Keratinocyte (primary cell): ENCODE measurements around the gene GGT7. TPM values are rescaled to one million over a fixed set of nuclear protein-coding genes. Genes with fewer than 3 reads are reported as not detected.

ENCODE experiments used
- DNase-seq: peaks from one replicate; pipeline ENCODE4 v3.0.0-alpha.2; 2011; ENCODE audit warnings: low read depth, missing footprints, low spot score
- FAIRE-seq: peaks from 2 replicates; lab custom pipeline; 2011; peaks lifted over from hg19 to GRCh38; lab: Jason Lieb, UNC
- H2AFZ ChIP-seq: 2 replicates; pipeline ENCODE4 v1.6.0; 2012; ENCODE audit warnings: low read length, control low read depth, inconsistent platforms; ENCODE audit not compliant: control insufficient read depth
- H3K27ac ChIP-seq: 2 replicates; pipeline ENCODE4 v1.5.1; 2011; ENCODE audit warnings: low read length; ENCODE audit not compliant: control insufficient read depth, insufficient read depth
- H3K27me3 ChIP-seq: 3 replicates; pipeline ENCODE4 v1.6.0; 2011; ENCODE audit warnings: low read length; ENCODE audit not compliant: control insufficient read depth, insufficient read depth; ENCODE audit errors: extremely low read depth
- H3K36me3 ChIP-seq, 2 experiments: 2 replicates in 1 of 2; 3 replicates in 1 of 2; pipeline ENCODE4 v1.5.1; 2011; ENCODE audit warnings: low read length in 2 of 2, mild to moderate bottlenecking in 1 of 2; ENCODE audit not compliant: control insufficient read depth in 2 of 2, insufficient read depth in 2 of 2; ENCODE audit errors: extremely low read depth in 1 of 2
- H3K4me1 ChIP-seq: 3 replicates; pipeline ENCODE4 v1.5.1; 2011; ENCODE audit warnings: low read length; ENCODE audit not compliant: control insufficient read depth, insufficient read depth; ENCODE audit errors: extremely low read depth
- H3K4me2 ChIP-seq: 3 replicates; pipeline ENCODE4 v1.6.0; 2011; ENCODE audit warnings: low read depth, low read length; ENCODE audit not compliant: control insufficient read depth, insufficient read depth; ENCODE audit errors: extremely low read depth
- H3K4me3 ChIP-seq, 3 experiments: fragments of 200-600 bp in 1 of 3; sonication (generic) in 1 of 3; 2 replicates in 2 of 3; 3 replicates in 1 of 3; pipeline ENCODE4 v1.5.1; 2011 to 2016; ENCODE audit warnings: low read length in 3 of 3, mild to moderate bottlenecking in 3 of 3, control low read depth in 2 of 3, inconsistent platforms in 1 of 3, low read depth in 1 of 3, mixed read lengths in 1 of 3, mixed run types in 1 of 3, moderate library complexity in 1 of 3; ENCODE audit not compliant: control insufficient read depth in 2 of 3, insufficient read depth in 2 of 3; ENCODE audit errors: extremely low read depth in 1 of 3
- H3K79me2 ChIP-seq: 2 replicates; pipeline ENCODE4 v1.6.0; 2012; ENCODE audit warnings: low read length; ENCODE audit not compliant: control insufficient read depth, insufficient read depth
- H3K9ac ChIP-seq: 3 replicates; pipeline ENCODE4 v1.6.0; 2011; ENCODE audit warnings: low read length; ENCODE audit not compliant: control insufficient read depth, insufficient read depth; ENCODE audit errors: extremely low read depth
- H3K9me1 ChIP-seq: 3 replicates; pipeline ENCODE4 v1.6.0; 2011; ENCODE audit warnings: low read length; ENCODE audit not compliant: control insufficient read depth, insufficient read depth; ENCODE audit errors: extremely low read depth
- H3K9me3 ChIP-seq: 2 replicates; pipeline ENCODE4 v1.5.1; 2012; ENCODE audit warnings: low read depth, low read length; ENCODE audit not compliant: control insufficient read depth
- H4K20me1 ChIP-seq: 3 replicates; pipeline ENCODE4 v1.6.0; 2011; ENCODE audit warnings: low read length; ENCODE audit not compliant: control insufficient read depth, insufficient read depth; ENCODE audit errors: extremely low read depth
- CTCF ChIP-seq, 3 experiments: IDR thresholded peaks in 1 of 3; conservative IDR thresholded peaks in 1 of 3; optimal IDR thresholded peaks in 1 of 3; 2 replicates in 2 of 3; 3 replicates in 1 of 3; pipeline versions ENCODE3 to v1.5.1; 2011; ENCODE audit warnings: low read length in 3 of 3, mild to moderate bottlenecking in 3 of 3, moderate library complexity in 2 of 3, control low read depth in 1 of 3, inconsistent platforms in 1 of 3; ENCODE audit not compliant: insufficient read depth in 2 of 3; ENCODE audit errors: extremely low read depth in 1 of 3
- EZH2 ChIP-seq: IDR thresholded peaks from one replicate; pipeline ENCODE4 v1.6.1; 2012; ENCODE audit warnings: inconsistent platforms, mild to moderate bottlenecking, low read length, moderate library complexity
- dilution Hi-C: fragments of 300-500 bp; cut with MboI; formaldehyde crosslinking; loops from one replicate; pipeline ENCODE4 v1.7.0; 2020; ENCODE audit warnings: low sequenced_read_pairs; ENCODE audit not compliant: extremely low pct_ligation_motif_present
- polyA plus RNA-seq, 5 experiments: library from polyadenylated mRNA; depleted of rRNA in 3 of 5; stranded (reverse) in 3 of 5; stranded (forward) in 1 of 5; unstranded in 1 of 5; fragments of >200 nt; gene quantifications; 1 replicate in 1 of 5; 2 replicates in 3 of 5; 3 replicates in 1 of 5; pipeline versions ENCODE4 v1.2.1 to v1.2.3, GENCODE V29; 2011 to 2012; ENCODE audit warnings: missing spikeins in 2 of 5, low read depth in 1 of 5, low replicate concordance in 1 of 5

Gene GGT7
- polyA plus RNA-seq, 1 donor (not counting 4 experiments of a cell fraction or from before 2014, with no cell fraction given), result 5.0 TPM

- TF ChIP-seq CTCF (optimal IDR thresholded peaks at IDR 0.05 in 1 of 3, IDR thresholded peaks at IDR 0.05 in 1 of 3, conservative IDR thresholded peaks at IDR 0.05 in 1 of 3; ENCODE audit: extremely low read depth in 1 of 3, insufficient read depth in 2 of 3, low read length in 3 of 3), result no peak
- no peak for TF ChIP-seq EZH2
- no peak overlapping the region for H3K9ac ChIP-seq
- dilution Hi-C loops, result no loop called here
- H3K79me2 ChIP-seq, result peaks cover 31% of the 10 kb centered on the region
- H3K9me3 ChIP-seq, result no peaks in the 10 kb centered on the region
- H4K20me1 ChIP-seq, result no peaks in the 10 kb centered on the region
- DNase-seq (no peak), FAIRE-seq (no peak)
- peaks cover 15% of the 10 kb centered on the region for H3K4me1 ChIP-seq
- H3K36me3 ChIP-seq, result peaks cover 14 to 20% of the 10 kb centered on the region in 2 experiments
- H3K27ac ChIP-seq, result no peak overlapping the region
- no peak overlapping the region for H2AFZ ChIP-seq
- peaks cover 5% of the 10 kb centered on the region for H3K9me1 ChIP-seq
- H3K27me3 ChIP-seq, result no peaks in the 10 kb centered on the region
- no peak overlapping the region for H3K4me2 ChIP-seq
- H3K4me3 ChIP-seq, result no peak overlapping the region
These were observed 7.7 kb upstream of the GGT7 start for GRCh38 chr20:34880215-34880850.

DNA sequence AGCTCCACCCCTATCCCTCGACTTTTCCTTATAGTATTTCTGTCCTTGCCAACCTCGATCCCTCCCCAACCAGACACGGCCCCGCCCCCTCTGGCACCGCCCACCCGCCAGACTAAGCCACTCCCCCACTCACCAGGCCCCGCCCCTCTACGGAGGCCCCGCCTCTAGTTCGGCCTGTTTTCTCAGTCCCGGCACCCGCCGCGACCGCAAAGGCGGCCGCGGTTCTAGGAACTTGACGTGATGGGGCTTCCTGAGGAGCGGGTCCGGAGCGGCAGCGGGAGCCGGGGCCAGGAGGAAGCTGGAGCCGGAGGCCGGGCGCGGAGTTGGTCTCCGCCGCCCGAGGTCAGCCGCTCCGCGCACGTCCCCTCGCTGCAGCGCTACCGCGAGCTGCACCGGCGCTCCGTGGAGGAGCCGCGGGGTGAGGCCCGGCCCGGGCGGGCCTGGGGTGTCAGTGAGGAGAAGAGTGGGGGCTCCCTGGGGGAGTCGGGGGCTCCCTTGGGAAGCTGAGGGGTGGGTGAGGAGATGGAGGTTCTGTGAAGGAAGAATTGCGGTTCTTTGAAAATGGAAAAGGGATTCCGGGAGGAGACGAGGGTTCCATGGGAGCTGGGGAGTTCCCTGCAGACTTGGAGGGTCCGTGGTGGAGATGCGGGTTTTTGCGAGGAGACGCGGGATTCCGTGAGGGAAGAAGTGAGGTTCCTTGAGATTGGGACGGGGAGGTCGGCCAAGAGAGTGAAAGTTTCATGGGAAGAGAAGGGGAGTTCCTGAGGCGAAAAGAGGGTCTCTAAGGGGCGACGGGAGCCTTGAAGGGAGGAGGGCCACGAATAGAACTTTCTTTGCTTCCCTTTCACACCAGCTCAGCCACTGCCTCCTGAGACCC, 4.0 kb upstream of the GGT7 start, which contains the start of gene ACSS2:
Gene ACSS2 (plus strand): TSS at position 207 of the 877 bp plus-strand sequence. CDS start 34 bp downstream, at position 241.
- FAIRE-seq (no peak), DNase-seq (no peak)
- Histone ChIP-seq H3K9ac (peak within 1 kb of the TSS; percentile 89), H3K9me3 (no peaks in the 10 kb centered on the region), H3K4me1 (peaks cover 27% of the 10 kb centered on the region), H3K4me2 (peak within 1 kb of the TSS; percentile 93), H2AFZ (peak within 1 kb of the TSS; percentile 88), H3K79me2 (peaks cover 31% of the 10 kb centered on the region), H3K4me3 (peak within 1 kb of the TSS; percentile 86 to 96 (median 94)), H3K27me3 (no peaks in the 10 kb centered on the region), H3K9me1 (peaks cover 5% of the 10 kb centered on the region), H4K20me1 (no peaks in the 10 kb centered on the region), H3K36me3 (peaks cover 0 to 3% of the 10 kb centered on the region in 2 experiments), H3K27ac (peak within 1 kb of the TSS; percentile 77)
- TF ChIP-seq CTCF (optimal IDR thresholded peaks at IDR 0.05 in 1 of 3, IDR thresholded peaks at IDR 0.05 in 1 of 3, conservative IDR thresholded peaks at IDR 0.05 in 1 of 3; ENCODE audit: extremely low read depth in 1 of 3, insufficient read depth in 2 of 3, low read length in 3 of 3), result no peak
- no peak for TF ChIP-seq EZH2
- dilution Hi-C loops, result no loop called here
